HEK293 (cell line): ENCODE measurements around the gene CEP135.

Source experiments
- BCL11A ChIP-seq: fragments of 450-650 bp; formaldehyde crosslinking; IDR thresholded peaks from 2 replicates; pipeline ENCODE4 v1.5.1; 2016; ENCODE audit warnings: low read depth, missing biosample characterization, missing genetic modification characterization
- GFI1B ChIP-seq: fragments of 450-650 bp; formaldehyde crosslinking; IDR thresholded peaks from 2 replicates; pipeline ENCODE4 v1.5.1; 2016; ENCODE audit warnings: missing biosample characterization, missing genetic modification characterization
- GLI4 ChIP-seq: fragments of 450-650 bp; formaldehyde crosslinking; IDR thresholded peaks from 2 replicates; pipeline ENCODE4 v1.5.1; 2016; ENCODE audit warnings: missing biosample characterization, missing genetic modification characterization
- GLIS2 ChIP-seq: fragments of 450-650 bp; formaldehyde crosslinking; IDR thresholded peaks from 2 replicates; pipeline ENCODE4 v1.5.1; 2016; ENCODE audit warnings: missing biosample characterization, missing genetic modification characterization
- HOXD13 ChIP-seq: sonication (generic); formaldehyde crosslinking; IDR thresholded peaks from 2 replicates; pipeline ENCODE4 v1.8.0; 2022; ENCODE audit warnings: missing genetic modification reagents, borderline replicate concordance
- SALL2 ChIP-seq: fragments of 450-650 bp; formaldehyde crosslinking; IDR thresholded peaks from 2 replicates; pipeline ENCODE4 v1.5.0; 2017; ENCODE audit warnings: missing biosample characterization, mild to moderate bottlenecking, missing genetic modification characterization, borderline replicate concordance
- SP7 ChIP-seq: fragments of 450-650 bp; formaldehyde crosslinking; IDR thresholded peaks from 2 replicates; pipeline ENCODE4 v1.5.1; 2016; ENCODE audit warnings: missing biosample characterization, missing genetic modification characterization
- ZBTB20 ChIP-seq: fragments of 450-650 bp; formaldehyde crosslinking; IDR thresholded peaks from 2 replicates; pipeline ENCODE4 v1.5.1; 2016; ENCODE audit warnings: missing biosample characterization, missing genetic modification characterization
- ZFP37 ChIP-seq: fragments of 450-650 bp; formaldehyde crosslinking; IDR thresholded peaks from 2 replicates; pipeline ENCODE4 v1.5.1; 2016; ENCODE audit warnings: missing biosample characterization, missing genetic modification characterization
- ZNF10 ChIP-seq: fragments of 450-650 bp; formaldehyde crosslinking; IDR thresholded peaks from 2 replicates; pipeline ENCODE4 v1.5.1; 2017; ENCODE audit warnings: missing biosample characterization, missing genetic modification characterization
- ZNF121 ChIP-seq: fragments of 450-650 bp; formaldehyde crosslinking; IDR thresholded peaks from 2 replicates; pipeline ENCODE4 v1.5.1; 2016; ENCODE audit warnings: missing biosample characterization, missing genetic modification characterization
- ZNF169 ChIP-seq: fragments of 450-650 bp; formaldehyde crosslinking; IDR thresholded peaks from 2 replicates; pipeline ENCODE4 v1.5.1; 2016; ENCODE audit warnings: missing biosample characterization, missing genetic modification characterization
- ZNF174 ChIP-seq: fragments of 450-650 bp; formaldehyde crosslinking; IDR thresholded peaks from 2 replicates; pipeline ENCODE4 v1.5.0; 2017; ENCODE audit warnings: missing biosample characterization, mild to moderate bottlenecking, missing genetic modification characterization
- ZNF2 ChIP-seq: fragments of 450-650 bp; formaldehyde crosslinking; IDR thresholded peaks from 2 replicates; pipeline ENCODE4 v1.5.1; 2016; ENCODE audit warnings: missing biosample characterization, missing genetic modification characterization
- ZNF214 ChIP-seq: fragments of 450-650 bp; formaldehyde crosslinking; IDR thresholded peaks from 2 replicates; pipeline ENCODE4 v1.5.1; 2017; ENCODE audit warnings: missing biosample characterization, mild to moderate bottlenecking, missing genetic modification characterization, borderline replicate concordance
- ZNF302 ChIP-seq: fragments of 450-650 bp; formaldehyde crosslinking; IDR thresholded peaks from 2 replicates; pipeline ENCODE4 v1.5.1; 2016; ENCODE audit warnings: missing biosample characterization, missing genetic modification characterization, low read depth
- ZNF350 ChIP-seq: fragments of 450-650 bp; formaldehyde crosslinking; IDR thresholded peaks from 2 replicates; pipeline ENCODE4 v1.5.0; 2017; ENCODE audit warnings: missing biosample characterization, mild to moderate bottlenecking, missing genetic modification characterization
- ZNF391 ChIP-seq: fragments of 450-650 bp; formaldehyde crosslinking; IDR thresholded peaks from 2 replicates; pipeline ENCODE4 v1.5.1; 2016; ENCODE audit warnings: low read depth, missing biosample characterization, missing genetic modification characterization, borderline replicate concordance
- ZNF394 ChIP-seq: fragments of 450-650 bp; formaldehyde crosslinking; IDR thresholded peaks from 2 replicates; pipeline ENCODE4 v1.5.1; 2016; ENCODE audit warnings: missing biosample characterization, missing genetic modification characterization, mild to moderate bottlenecking, moderate library complexity, borderline replicate concordance
- ZNF404 ChIP-seq: fragments of 450-650 bp; formaldehyde crosslinking; IDR thresholded peaks from 2 replicates; pipeline ENCODE4 v1.5.1; 2017; ENCODE audit warnings: missing biosample characterization, missing genetic modification characterization
- ZNF423 ChIP-seq: fragments of 450-650 bp; formaldehyde crosslinking; IDR thresholded peaks from 2 replicates; pipeline ENCODE4 v1.5.1; 2016; ENCODE audit warnings: missing biosample characterization, missing genetic modification characterization
- ZNF558 ChIP-seq: fragments of 450-650 bp; formaldehyde crosslinking; IDR thresholded peaks from 2 replicates; pipeline ENCODE4 v1.5.1; 2016; ENCODE audit warnings: missing biosample characterization, missing genetic modification characterization
- ZNF571 ChIP-seq: fragments of 450-650 bp; formaldehyde crosslinking; IDR thresholded peaks from 2 replicates; pipeline ENCODE4 v1.5.0; 2017; ENCODE audit warnings: missing biosample characterization, missing genetic modification characterization
- ZNF585B ChIP-seq: fragments of 450-650 bp; formaldehyde crosslinking; IDR thresholded peaks from 2 replicates; pipeline ENCODE4 v1.5.1; 2016; ENCODE audit warnings: missing biosample characterization, missing genetic modification characterization
- ZNF600 ChIP-seq: fragments of 450-650 bp; formaldehyde crosslinking; IDR thresholded peaks from 2 replicates; pipeline ENCODE4 v1.5.1; 2016; ENCODE audit warnings: missing biosample characterization, missing genetic modification characterization
- ZNF624 ChIP-seq: fragments of 450-650 bp; formaldehyde crosslinking; IDR thresholded peaks from 2 replicates; pipeline ENCODE4 v1.5.1; 2017; ENCODE audit warnings: missing biosample characterization, missing genetic modification characterization
- ZNF747 ChIP-seq: fragments of 450-650 bp; formaldehyde crosslinking; IDR thresholded peaks from 2 replicates; pipeline ENCODE4 v1.5.1; 2016; ENCODE audit warnings: missing biosample characterization, missing genetic modification characterization
- ZNF776 ChIP-seq: fragments of 450-650 bp; formaldehyde crosslinking; IDR thresholded peaks from 2 replicates; pipeline ENCODE4 v1.5.0; 2017; ENCODE audit warnings: missing biosample characterization, missing genetic modification characterization, borderline replicate concordance
- ZNF843 ChIP-seq: fragments of 450-650 bp; formaldehyde crosslinking; IDR thresholded peaks from 2 replicates; pipeline ENCODE4 v1.5.1; 2016; ENCODE audit warnings: missing biosample characterization, missing genetic modification characterization
- TF ChIP-seq, protein P1 (sequence below): fragments of 450-650 bp; formaldehyde crosslinking; IDR thresholded peaks from 2 replicates; pipeline ENCODE4 v1.5.1; 2016; ENCODE audit warnings: missing biosample characterization, missing genetic modification characterization
- TF ChIP-seq, protein P2 (sequence below): fragments of 450-650 bp; formaldehyde crosslinking; IDR thresholded peaks from 2 replicates; pipeline ENCODE4 v1.5.1; 2017; ENCODE audit warnings: missing biosample characterization, missing genetic modification characterization
- TF ChIP-seq, protein P3 (sequence below): fragments of 450-650 bp; formaldehyde crosslinking; IDR thresholded peaks from 2 replicates; pipeline ENCODE4 v1.5.1; 2016; ENCODE audit warnings: missing biosample characterization, missing genetic modification characterization
- TF ChIP-seq, protein P4 (sequence below): fragments of 450-650 bp; formaldehyde crosslinking; IDR thresholded peaks from 2 replicates; pipeline ENCODE4 v1.5.1; 2016; ENCODE audit warnings: missing biosample characterization, missing genetic modification characterization
- TF ChIP-seq, protein P5 (sequence below): fragments of 450-650 bp; formaldehyde crosslinking; IDR thresholded peaks from 2 replicates; pipeline ENCODE4 v1.5.1; 2017; ENCODE audit warnings: missing biosample characterization, missing genetic modification characterization

The CEP135 gene

DNA sequence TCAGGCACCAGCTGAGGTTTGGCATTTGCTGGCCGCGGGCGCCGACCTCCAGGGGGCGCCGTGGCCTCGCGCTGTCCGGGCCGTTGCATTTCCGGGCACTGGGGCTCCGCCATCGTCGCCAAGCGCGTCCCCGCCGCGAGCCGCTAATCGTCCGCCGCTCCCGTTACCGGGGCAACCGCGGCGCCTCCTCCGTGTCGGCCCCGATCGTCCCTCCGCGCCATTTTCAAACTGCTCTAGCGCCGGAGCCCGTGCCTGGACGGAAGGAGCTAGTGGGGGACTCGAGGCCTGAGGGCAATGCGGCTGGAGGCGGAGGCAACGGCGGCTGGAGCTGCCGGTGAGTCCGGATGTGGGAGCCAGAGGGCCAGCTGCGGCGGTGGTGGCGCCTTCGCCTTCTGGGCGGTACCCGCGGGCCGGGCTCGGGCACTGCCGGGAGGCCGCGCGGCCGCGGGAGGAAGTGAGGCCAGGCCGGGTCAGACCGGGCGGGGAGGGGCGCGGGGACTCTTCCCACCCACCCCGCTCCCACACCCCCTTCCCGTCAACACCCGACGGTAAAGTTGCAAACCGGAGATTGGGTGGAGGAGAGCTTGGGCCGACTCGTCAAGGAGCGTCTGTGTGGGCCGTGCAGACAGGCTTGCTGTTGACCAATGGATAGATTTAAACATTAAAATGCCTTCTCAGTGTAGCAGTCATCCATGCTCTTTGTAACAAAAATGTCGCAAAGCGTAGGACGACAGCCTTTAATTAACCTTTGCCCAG, at the start of gene CEP135 (continued):
- TF ChIP-seq ZNF558 (tag by site-specific recombination) = no peak
- no peak for TF ChIP-seq ZNF169 (tag by site-specific recombination)
- peak; percentile 23; the same call in 1 of the 2 replicates for TF ChIP-seq ZNF391
- no peak; the same call in 1 of the 2 replicates for TF ChIP-seq ZNF121
- TF ChIP-seq ZNF174 = no peak
- TF ChIP-seq SALL2 (tag by site-specific recombination) = no peak
- TF ChIP-seq ZNF747 (tag by site-specific recombination) = no peak
- TF ChIP-seq ZNF350 (tag by site-specific recombination) = no peak
- TF ChIP-seq, protein P1, sequence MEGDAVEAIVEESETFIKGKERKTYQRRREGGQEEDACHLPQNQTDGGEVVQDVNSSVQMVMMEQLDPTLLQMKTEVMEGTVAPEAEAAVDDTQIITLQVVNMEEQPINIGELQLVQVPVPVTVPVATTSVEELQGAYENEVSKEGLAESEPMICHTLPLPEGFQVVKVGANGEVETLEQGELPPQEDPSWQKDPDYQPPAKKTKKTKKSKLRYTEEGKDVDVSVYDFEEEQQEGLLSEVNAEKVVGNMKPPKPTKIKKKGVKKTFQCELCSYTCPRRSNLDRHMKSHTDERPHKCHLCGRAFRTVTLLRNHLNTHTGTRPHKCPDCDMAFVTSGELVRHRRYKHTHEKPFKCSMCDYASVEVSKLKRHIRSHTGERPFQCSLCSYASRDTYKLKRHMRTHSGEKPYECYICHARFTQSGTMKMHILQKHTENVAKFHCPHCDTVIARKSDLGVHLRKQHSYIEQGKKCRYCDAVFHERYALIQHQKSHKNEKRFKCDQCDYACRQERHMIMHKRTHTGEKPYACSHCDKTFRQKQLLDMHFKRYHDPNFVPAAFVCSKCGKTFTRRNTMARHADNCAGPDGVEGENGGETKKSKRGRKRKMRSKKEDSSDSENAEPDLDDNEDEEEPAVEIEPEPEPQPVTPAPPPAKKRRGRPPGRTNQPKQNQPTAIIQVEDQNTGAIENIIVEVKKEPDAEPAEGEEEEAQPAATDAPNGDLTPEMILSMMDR (tag by site-specific recombination) = peak; percentile 95
- peak; percentile 43; the same call in 1 of the 2 replicates for TF ChIP-seq ZNF843 (tag by site-specific recombination)
- no peak; the same call in 1 of the 2 replicates for TF ChIP-seq ZNF10 (tag by site-specific recombination)
- no peak for TF ChIP-seq ZNF571 (tag by site-specific recombination)
- TF ChIP-seq ZNF394 (tag by site-specific recombination) = peak; percentile 55; the same call in 1 of the 2 replicates
- peak; percentile 44; the same call in 1 of the 2 replicates for TF ChIP-seq ZFP37 (tag by site-specific recombination)
- TF ChIP-seq ZNF585B (tag by site-specific recombination) = no peak
- TF ChIP-seq BCL11A = 0 out of 2 replicates have a peak, but pooled peaks have one; percentile 13
- TF ChIP-seq HOXD13 (CRISPR knock-in tag) = no peak
- peak; percentile 91 for TF ChIP-seq ZNF2 (tag by site-specific recombination)
- no peak for TF ChIP-seq ZNF776 (tag by site-specific recombination)
- TF ChIP-seq, protein P2, sequence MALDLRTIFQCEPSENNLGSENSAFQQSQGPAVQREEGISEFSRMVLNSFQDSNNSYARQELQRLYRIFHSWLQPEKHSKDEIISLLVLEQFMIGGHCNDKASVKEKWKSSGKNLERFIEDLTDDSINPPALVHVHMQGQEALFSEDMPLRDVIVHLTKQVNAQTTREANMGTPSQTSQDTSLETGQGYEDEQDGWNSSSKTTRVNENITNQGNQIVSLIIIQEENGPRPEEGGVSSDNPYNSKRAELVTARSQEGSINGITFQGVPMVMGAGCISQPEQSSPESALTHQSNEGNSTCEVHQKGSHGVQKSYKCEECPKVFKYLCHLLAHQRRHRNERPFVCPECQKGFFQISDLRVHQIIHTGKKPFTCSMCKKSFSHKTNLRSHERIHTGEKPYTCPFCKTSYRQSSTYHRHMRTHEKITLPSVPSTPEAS (tag by site-specific recombination) = no peak
- TF ChIP-seq, protein P3, sequence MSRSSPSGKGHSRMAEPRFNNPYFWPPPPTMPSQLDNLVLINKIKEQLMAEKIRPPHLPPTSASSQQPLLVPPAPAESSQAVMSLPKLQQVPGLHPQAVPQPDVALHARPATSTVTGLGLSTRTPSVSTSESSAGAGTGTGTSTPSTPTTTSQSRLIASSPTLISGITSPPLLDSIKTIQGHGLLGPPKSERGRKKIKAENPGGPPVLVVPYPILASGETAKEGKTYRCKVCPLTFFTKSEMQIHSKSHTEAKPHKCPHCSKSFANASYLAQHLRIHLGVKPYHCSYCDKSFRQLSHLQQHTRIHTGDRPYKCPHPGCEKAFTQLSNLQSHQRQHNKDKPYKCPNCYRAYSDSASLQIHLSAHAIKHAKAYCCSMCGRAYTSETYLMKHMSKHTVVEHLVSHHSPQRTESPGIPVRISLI (tag by site-specific recombination) = no peak
- TF ChIP-seq, protein P4, sequence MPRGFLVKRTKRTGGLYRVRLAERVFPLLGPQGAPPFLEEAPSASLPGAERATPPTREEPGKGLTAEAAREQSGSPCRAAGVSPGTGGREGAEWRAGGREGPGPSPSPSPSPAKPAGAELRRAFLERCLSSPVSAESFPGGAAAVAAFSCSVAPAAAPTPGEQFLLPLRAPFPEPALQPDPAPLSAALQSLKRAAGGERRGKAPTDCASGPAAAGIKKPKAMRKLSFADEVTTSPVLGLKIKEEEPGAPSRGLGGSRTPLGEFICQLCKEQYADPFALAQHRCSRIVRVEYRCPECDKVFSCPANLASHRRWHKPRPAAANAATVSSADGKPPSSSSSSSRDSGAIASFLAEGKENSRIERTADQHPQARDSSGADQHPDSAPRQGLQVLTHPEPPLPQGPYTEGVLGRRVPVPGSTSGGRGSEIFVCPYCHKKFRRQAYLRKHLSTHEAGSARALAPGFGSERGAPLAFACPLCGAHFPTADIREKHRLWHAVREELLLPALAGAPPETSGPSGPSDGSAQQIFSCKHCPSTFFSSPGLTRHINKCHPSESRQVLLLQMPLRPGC = no peak
- no peak for TF ChIP-seq ZNF423
- no peak for TF ChIP-seq ZNF302
- TF ChIP-seq ZBTB20 = peak; percentile 63; the same call in 1 of the 2 replicates
- TF ChIP-seq SP7 (tag by site-specific recombination) = no peak; the same call in 1 of the 2 replicates
- peak; percentile 27; the same call in 1 of the 2 replicates for TF ChIP-seq GLIS2 (tag by site-specific recombination)
- TF ChIP-seq ZNF624 (tag by site-specific recombination) = no peak
- TF ChIP-seq ZNF404 (tag by site-specific recombination) = no peak
- TF ChIP-seq ZNF214 (tag by site-specific recombination) = no peak
- TF ChIP-seq GLI4 = no peak
- no peak for TF ChIP-seq GFI1B (tag by site-specific recombination)
- TF ChIP-seq, protein P5, sequence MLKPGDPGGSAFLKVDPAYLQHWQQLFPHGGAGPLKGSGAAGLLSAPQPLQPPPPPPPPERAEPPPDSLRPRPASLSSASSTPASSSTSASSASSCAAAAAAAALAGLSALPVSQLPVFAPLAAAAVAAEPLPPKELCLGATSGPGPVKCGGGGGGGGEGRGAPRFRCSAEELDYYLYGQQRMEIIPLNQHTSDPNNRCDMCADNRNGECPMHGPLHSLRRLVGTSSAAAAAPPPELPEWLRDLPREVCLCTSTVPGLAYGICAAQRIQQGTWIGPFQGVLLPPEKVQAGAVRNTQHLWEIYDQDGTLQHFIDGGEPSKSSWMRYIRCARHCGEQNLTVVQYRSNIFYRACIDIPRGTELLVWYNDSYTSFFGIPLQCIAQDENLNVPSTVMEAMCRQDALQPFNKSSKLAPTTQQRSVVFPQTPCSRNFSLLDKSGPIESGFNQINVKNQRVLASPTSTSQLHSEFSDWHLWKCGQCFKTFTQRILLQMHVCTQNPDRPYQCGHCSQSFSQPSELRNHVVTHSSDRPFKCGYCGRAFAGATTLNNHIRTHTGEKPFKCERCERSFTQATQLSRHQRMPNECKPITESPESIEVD (tag by site-specific recombination) = no peak
- peak; percentile 70 for TF ChIP-seq ZNF600 (tag by site-specific recombination)
